HEK293 (cell line): Measurements from ENCODE around the gene RPS6KB2.

Experiments
- CTCF ChIA-PET: fragments of 350-600 bp; formaldehyde crosslinking; extraction: SDS; loops from one replicate; lab custom pipeline; 2021; ENCODE audit warnings: antibody characterized with exemption; lab: Yijun Ruan, JAX
- POLR2A ChIA-PET: fragments of 300-600 bp; formaldehyde crosslinking; extraction: SDS; loops from one replicate; lab custom pipeline; 2020; ENCODE audit warnings: antibody characterized with exemption, inconsistent platforms; lab: Yijun Ruan, JAX
- H3K27ac ChIP-seq: fragments of 200-500 bp; sonication (Bioruptor generic); 2 replicates; pipeline ENCODE4 v1.5.1; 2014; ENCODE audit warnings: low read depth, low read length, control low read depth, inconsistent platforms; ENCODE audit errors: extremely low read depth
- H3K36me3 ChIP-seq, 2 experiments: fragments of 200-500 bp in 1 of 2; sonication (Bioruptor generic) in 1 of 2; 1 replicate in 1 of 2; 2 replicates in 1 of 2; pipeline ENCODE4 v1.5.1; 2014 to 2017; ENCODE audit warnings: inconsistent platforms in 2 of 2, low read length in 2 of 2; ENCODE audit not compliant: control insufficient read depth in 2 of 2, insufficient read depth in 1 of 2
- H3K4me1 ChIP-seq: fragments of 200-500 bp; sonication (Bioruptor generic); 2 replicates; pipeline ENCODE4 v1.5.1; 2014; ENCODE audit warnings: mild to moderate bottlenecking, low read length, inconsistent platforms; ENCODE audit not compliant: control insufficient read depth, insufficient read depth
- H3K4me3 ChIP-seq: 2 replicates; pipeline ENCODE4 v1.5.1; 2011; ENCODE audit warnings: low read depth, mild to moderate bottlenecking, control low read depth, low read length, moderate library complexity
- H3K9me3 ChIP-seq: fragments of 200-500 bp; sonication (Bioruptor generic); 2 replicates; pipeline ENCODE4 v1.5.1; 2014; ENCODE audit warnings: low read depth, low read length, inconsistent platforms; ENCODE audit not compliant: control insufficient read depth, insufficient read depth
- BCL11A ChIP-seq: fragments of 450-650 bp; formaldehyde crosslinking; IDR thresholded peaks from 2 replicates; pipeline ENCODE4 v1.5.1; 2016; ENCODE audit warnings: low read depth, missing biosample characterization, missing genetic modification characterization
- IKZF3 ChIP-seq: fragments of 450-650 bp; IDR thresholded peaks from 2 replicates; pipeline ENCODE4 v1.5.0; 2018; ENCODE audit warnings: missing biosample characterization, mild to moderate bottlenecking, missing genetic modification characterization, moderate library complexity
- KLF8 ChIP-seq: fragments of 450-650 bp; formaldehyde crosslinking; IDR thresholded peaks from 2 replicates; pipeline ENCODE4 v1.5.1; 2016; ENCODE audit warnings: missing biosample characterization, missing genetic modification characterization
- MEIS1 ChIP-seq: sonication (generic); formaldehyde crosslinking; IDR thresholded peaks from 2 replicates; pipeline ENCODE4 v1.8.1; 2022; ENCODE audit warnings: missing genetic modification reagents, mild to moderate bottlenecking, borderline replicate concordance
- SCRT2 ChIP-seq: fragments of 450-650 bp; formaldehyde crosslinking; IDR thresholded peaks from 2 replicates; pipeline ENCODE4 v1.5.1; 2016; ENCODE audit warnings: missing biosample characterization, missing genetic modification characterization
- ZBTB20 ChIP-seq: fragments of 450-650 bp; formaldehyde crosslinking; IDR thresholded peaks from 2 replicates; pipeline ENCODE4 v1.5.1; 2016; ENCODE audit warnings: missing biosample characterization, missing genetic modification characterization
- ZNF18 ChIP-seq: fragments of 450-650 bp; formaldehyde crosslinking; IDR thresholded peaks from 2 replicates; pipeline ENCODE4 v1.5.1; 2016; ENCODE audit warnings: missing biosample characterization, missing genetic modification characterization
- ZNF335 ChIP-seq: fragments of 450-650 bp; formaldehyde crosslinking; conservative IDR thresholded peaks from 2 replicates; pipeline ENCODE4 v1.5.1; 2016; ENCODE audit warnings: missing biosample characterization, missing genetic modification characterization
- ZNF473 ChIP-seq: fragments of 450-650 bp; formaldehyde crosslinking; IDR thresholded peaks from 2 replicates; pipeline ENCODE4 v1.5.1; 2017; ENCODE audit warnings: missing biosample characterization, missing genetic modification characterization
- ZNF48 ChIP-seq: fragments of 450-650 bp; formaldehyde crosslinking; IDR thresholded peaks from 2 replicates; pipeline ENCODE4 v1.5.1; 2016; ENCODE audit warnings: missing biosample characterization, missing genetic modification characterization
- ZNF501 ChIP-seq: fragments of 450-650 bp; formaldehyde crosslinking; IDR thresholded peaks from 2 replicates; pipeline ENCODE4 v1.5.1; 2016; ENCODE audit warnings: missing biosample characterization, missing genetic modification characterization
- ZNF518A ChIP-seq: fragments of 450-650 bp; formaldehyde crosslinking; conservative IDR thresholded peaks from 2 replicates; pipeline ENCODE4 v1.5.1; 2016; ENCODE audit warnings: low read depth, missing biosample characterization, missing genetic modification characterization
- ZNF629 ChIP-seq: fragments of 450-650 bp; formaldehyde crosslinking; IDR thresholded peaks from 2 replicates; pipeline ENCODE4 v1.5.1; 2017; ENCODE audit warnings: missing biosample characterization, missing genetic modification characterization
- ZNF639 ChIP-seq: fragments of 450-650 bp; formaldehyde crosslinking; IDR thresholded peaks from 2 replicates; pipeline ENCODE4 v1.5.1; 2016; ENCODE audit warnings: missing biosample characterization, missing genetic modification characterization
- ZNF785 ChIP-seq: fragments of 450-650 bp; formaldehyde crosslinking; IDR thresholded peaks from 2 replicates; pipeline ENCODE4 v1.5.1; 2016; ENCODE audit warnings: missing biosample characterization, missing genetic modification characterization
- TF ChIP-seq, protein P1 (sequence below): fragments of 450-650 bp; IDR thresholded peaks from 2 replicates; pipeline ENCODE4 v1.5.1; 2018; ENCODE audit warnings: missing biosample characterization, missing genetic modification characterization
- TF ChIP-seq, protein P2 (sequence below): fragments of 450-650 bp; formaldehyde crosslinking; IDR thresholded peaks from 2 replicates; pipeline ENCODE4 v1.5.1; 2016; ENCODE audit warnings: missing biosample characterization, missing genetic modification characterization
- TF ChIP-seq, protein P3 (sequence below): fragments of 450-650 bp; formaldehyde crosslinking; IDR thresholded peaks from 2 replicates; pipeline ENCODE4 v1.5.1; 2017; ENCODE audit warnings: missing biosample characterization, missing genetic modification characterization

The RPS6KB2 gene

DNA sequence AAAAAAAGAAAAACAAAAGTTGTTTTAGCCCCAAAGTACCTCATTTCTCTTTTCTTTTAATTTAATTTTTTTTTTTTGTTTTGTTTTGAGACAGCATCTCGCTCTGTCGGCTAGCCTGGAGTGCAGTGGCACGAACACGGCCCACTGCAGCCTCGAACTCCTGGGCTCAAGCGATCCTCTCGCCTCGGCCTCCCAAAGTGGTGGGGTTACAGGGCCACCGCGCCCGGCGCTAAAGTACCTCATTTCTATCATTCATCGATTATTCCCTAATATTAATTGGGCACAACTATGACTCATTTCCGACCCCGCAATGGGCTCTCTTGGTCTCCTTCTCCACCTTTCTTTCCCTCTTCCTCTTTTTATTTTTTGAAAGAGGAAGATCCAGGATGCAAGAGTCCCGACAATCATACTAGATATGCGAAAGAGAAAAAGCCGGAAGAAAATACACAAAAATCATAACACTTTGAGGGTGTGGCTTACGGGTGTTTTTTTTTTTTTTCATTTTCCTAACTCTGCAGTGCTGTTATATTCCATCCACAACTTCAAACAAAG, 54.1 kb downstream of the RPS6KB2 start (continued):
- TF ChIP-seq ZNF785 (tag by site-specific recombination) = no peak
- TF ChIP-seq, protein P1, sequence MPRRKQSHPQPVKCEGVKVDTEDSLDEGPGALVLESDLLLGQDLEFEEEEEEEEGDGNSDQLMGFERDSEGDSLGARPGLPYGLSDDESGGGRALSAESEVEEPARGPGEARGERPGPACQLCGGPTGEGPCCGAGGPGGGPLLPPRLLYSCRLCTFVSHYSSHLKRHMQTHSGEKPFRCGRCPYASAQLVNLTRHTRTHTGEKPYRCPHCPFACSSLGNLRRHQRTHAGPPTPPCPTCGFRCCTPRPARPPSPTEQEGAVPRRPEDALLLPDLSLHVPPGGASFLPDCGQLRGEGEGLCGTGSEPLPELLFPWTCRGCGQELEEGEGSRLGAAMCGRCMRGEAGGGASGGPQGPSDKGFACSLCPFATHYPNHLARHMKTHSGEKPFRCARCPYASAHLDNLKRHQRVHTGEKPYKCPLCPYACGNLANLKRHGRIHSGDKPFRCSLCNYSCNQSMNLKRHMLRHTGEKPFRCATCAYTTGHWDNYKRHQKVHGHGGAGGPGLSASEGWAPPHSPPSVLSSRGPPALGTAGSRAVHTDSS (tag by site-specific recombination) = no peak
- TF ChIP-seq, all 188 proteins: peak for 0

DNA sequence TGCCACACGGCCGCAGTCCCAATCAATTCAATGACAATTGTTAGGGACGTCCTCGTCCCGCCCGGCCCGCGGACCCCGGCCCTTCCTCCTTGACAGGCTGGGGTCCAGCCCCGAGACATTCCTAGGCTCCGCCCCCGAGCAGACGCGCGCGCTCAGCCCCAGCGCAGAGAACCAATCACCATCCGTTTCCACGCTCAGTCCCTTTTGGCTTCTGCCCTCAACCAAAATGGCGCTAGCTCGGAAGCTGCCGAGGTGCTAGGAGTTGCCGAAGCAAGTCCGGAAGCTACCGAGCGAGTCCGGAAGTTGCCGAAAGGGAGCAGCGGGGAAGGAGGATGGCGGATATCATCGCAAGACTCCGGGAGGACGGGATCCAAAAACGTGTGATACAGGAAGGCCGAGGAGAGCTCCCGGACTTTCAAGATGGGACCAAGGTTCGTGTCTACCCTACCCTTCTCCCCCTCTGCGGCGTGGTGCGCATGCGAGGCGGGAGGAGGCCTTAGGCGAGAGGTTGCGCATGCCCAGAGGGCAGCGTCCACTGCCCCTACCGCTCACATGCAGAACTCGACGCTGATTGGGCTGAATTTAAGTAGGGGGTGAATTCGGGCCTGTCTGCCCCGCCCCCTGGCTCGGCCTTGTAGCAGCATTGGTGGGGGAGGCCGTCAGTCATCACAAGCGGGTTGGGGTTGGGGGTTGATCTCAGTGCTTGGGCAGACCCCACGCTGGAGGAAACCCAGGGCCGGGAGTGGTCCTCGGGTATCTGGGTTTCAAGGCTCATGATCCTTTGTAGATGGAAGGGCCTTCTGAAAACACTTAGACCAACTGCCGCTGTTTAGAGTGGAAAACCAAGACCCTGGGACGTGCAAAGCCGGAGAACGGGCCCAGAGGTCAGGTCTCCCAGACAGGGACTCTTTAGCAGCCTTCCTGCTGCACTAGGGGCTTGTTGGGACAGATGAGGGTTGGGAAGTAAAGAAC, 54.8 kb downstream of the RPS6KB2 start, which contains the start of gene AIP:
TSS of gene AIP (plus strand) at position 200 of the 972 bp plus-strand sequence. CDS start at position 333, 133 bp downstream.
- POLR2A ChIA-PET = interaction anchor here (0.6 to 1.6 kb wide), 11 partner anchors 9 to 823 kb away, joined by 3 to 11 read pairs (median 4); partner anchors contain the start of genes PPP1CA, RAD9A and TMEM134
- no peaks in the 10 kb centered on the region for H3K4me1 ChIP-seq
- peak within 1 kb of the TSS; percentile 45; the same call in 1 of the 2 replicates for H3K27ac ChIP-seq
- TF ChIP-seq ZNF501 (tag by site-specific recombination) (peak; percentile 60), BCL11A (no peak), MEIS1 (no peak), ZBTB20 (tag by site-specific recombination) (0 out of 2 replicates have a peak, but pooled peaks have one; percentile 13), ZNF473 (tag by site-specific recombination) (no peak), KLF8 (0 out of 2 replicates have a peak, but pooled peaks have one; percentile 10), ZNF629 (tag by site-specific recombination) (peak; percentile 50; the same call in 1 of the 2 replicates), ZNF335 (tag by site-specific recombination) (peak; percentile 91), ZNF639 (peak; percentile 43; the same call in 1 of the 2 replicates), ZNF48 (tag by site-specific recombination) (no peak), IKZF3 (tag by site-specific recombination) (no peak), ZNF18 (tag by site-specific recombination) (no peak), SCRT2 (tag by site-specific recombination) (no peak), ZNF518A (tag by site-specific recombination) (peak; percentile 26; the same call in 1 of the 2 replicates)
- TF ChIP-seq, protein P2, sequence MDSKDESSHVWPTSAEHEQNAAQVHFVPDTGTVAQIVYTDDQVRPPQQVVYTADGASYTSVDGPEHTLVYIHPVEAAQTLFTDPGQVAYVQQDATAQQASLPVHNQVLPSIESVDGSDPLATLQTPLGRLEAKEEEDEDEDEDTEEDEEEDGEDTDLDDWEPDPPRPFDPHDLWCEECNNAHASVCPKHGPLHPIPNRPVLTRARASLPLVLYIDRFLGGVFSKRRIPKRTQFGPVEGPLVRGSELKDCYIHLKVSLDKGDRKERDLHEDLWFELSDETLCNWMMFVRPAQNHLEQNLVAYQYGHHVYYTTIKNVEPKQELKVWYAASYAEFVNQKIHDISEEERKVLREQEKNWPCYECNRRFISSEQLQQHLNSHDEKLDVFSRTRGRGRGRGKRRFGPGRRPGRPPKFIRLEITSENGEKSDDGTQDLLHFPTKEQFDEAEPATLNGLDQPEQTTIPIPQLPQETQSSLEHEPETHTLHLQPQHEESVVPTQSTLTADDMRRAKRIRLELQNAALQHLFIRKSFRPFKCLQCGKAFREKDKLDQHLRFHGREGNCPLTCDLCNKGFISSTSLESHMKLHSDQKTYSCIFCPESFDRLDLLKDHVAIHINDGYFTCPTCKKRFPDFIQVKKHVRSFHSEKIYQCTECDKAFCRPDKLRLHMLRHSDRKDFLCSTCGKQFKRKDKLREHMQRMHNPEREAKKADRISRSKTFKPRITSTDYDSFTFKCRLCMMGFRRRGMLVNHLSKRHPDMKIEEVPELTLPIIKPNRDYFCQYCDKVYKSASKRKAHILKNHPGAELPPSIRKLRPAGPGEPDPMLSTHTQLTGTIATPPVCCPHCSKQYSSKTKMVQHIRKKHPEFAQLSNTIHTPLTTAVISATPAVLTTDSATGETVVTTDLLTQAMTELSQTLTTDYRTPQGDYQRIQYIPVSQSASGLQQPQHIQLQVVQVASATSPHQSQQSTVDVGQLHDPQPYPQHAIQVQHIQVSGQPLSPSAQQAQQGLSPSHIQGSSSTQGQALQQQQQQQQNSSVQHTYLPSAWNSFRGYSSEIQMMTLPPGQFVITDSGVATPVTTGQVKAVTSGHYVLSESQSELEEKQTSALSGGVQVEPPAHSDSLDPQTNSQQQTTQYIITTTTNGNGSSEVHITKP (tag by site-specific recombination) = no peak
- TF ChIP-seq, protein P3, sequence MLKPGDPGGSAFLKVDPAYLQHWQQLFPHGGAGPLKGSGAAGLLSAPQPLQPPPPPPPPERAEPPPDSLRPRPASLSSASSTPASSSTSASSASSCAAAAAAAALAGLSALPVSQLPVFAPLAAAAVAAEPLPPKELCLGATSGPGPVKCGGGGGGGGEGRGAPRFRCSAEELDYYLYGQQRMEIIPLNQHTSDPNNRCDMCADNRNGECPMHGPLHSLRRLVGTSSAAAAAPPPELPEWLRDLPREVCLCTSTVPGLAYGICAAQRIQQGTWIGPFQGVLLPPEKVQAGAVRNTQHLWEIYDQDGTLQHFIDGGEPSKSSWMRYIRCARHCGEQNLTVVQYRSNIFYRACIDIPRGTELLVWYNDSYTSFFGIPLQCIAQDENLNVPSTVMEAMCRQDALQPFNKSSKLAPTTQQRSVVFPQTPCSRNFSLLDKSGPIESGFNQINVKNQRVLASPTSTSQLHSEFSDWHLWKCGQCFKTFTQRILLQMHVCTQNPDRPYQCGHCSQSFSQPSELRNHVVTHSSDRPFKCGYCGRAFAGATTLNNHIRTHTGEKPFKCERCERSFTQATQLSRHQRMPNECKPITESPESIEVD (tag by site-specific recombination) = no peak

More for the DNA sequence above, 54.8 kb downstream of the RPS6KB2 start, which contains the start of gene AIP:
- no peaks in the 10 kb centered on the region for H3K9me3 ChIP-seq
- peaks cover 0 to 18% of the 10 kb centered on the region in 2 experiments; a peak in 1 of 3 replicates for H3K36me3 ChIP-seq
- H3K4me3 ChIP-seq = peak within 1 kb of the TSS; percentile 77
- CTCF ChIA-PET = interaction anchor here (0.6 to 0.8 kb wide), 2 partner anchors 89 to 429 kb away, joined by 3 to 4 read pairs; no protein-coding TSS in a partner anchor
